Astrocyte of the hippocampus (primary cell): Measurements from ENCODE around the gene EHMT2.
"Not testable (repeated sequence)": the region's sequence is repeated elsewhere in the genome, so short reads cannot be mapped to it uniquely, and the experiment has no call there.

Source experiments
- DNase-seq: peaks from one replicate; pipeline ENCODE4 v3.0.0; 2011; ENCODE audit warnings: low read depth, low spot score

Gene EHMT2

GRCh38 chr6:31915351-31915750 lies 17.9 kb upstream of the EHMT2 start:
- DNase-seq, result no peak

GRCh38 chr6:31911826-31912585 lies 14.5 kb upstream of the EHMT2 start:
- DNase-seq, result no peak

GRCh38 chr6:31909298-31909697 lies 11.8 kb upstream of the EHMT2 start:
- DNase-seq, result not testable (repeated sequence)

- DNase-seq, result no peak
Measured at GRCh38 chr6:31908791-31909190, 11.3 kb upstream of the EHMT2 start.

- not testable (repeated sequence) for DNase-seq
Measured at GRCh38 chr6:31908255-31908654, 10.8 kb upstream of the EHMT2 start.

GRCh38 chr6:31907158-31907813 lies 9.8 kb upstream of the EHMT2 start:
- peak; percentile 55 for DNase-seq

GRCh38 chr6:31906727-31907126 lies 9.2 kb upstream of the EHMT2 start:
- not testable (repeated sequence) for DNase-seq

GRCh38 chr6:31906122-31906521 lies 8.6 kb upstream of the EHMT2 start:
- no peak for DNase-seq

GRCh38 chr6:31905041-31905440 lies 7.5 kb upstream of the EHMT2 start:
- DNase-seq, result no peak

- DNase-seq, result no peak
Measured at GRCh38 chr6:31903957-31904356, 6.5 kb upstream of the EHMT2 start.

- peak; percentile 98 for DNase-seq
Measured at GRCh38 chr6:31901953-31902643, 4.6 kb upstream of the EHMT2 start, which contains the start of gene ZBTB12. ZBTB12 (minus strand) TSS chr6:31902086; CDS start chr6:31901305, 781 bp downstream.

GRCh38 chr6:31901415-31901952 lies 4.0 kb upstream of the EHMT2 start:
- DNase-seq, result peak; percentile 59

- DNase-seq, result peak; percentile 11
Measured at GRCh38 chr6:31900917-31901414, 3.5 kb upstream of the EHMT2 start.

- no peak for DNase-seq
Measured at GRCh38 chr6:31899882-31900722, 2.6 kb upstream of the EHMT2 start.

GRCh38 chr6:31899215-31899614 lies 1.7 kb upstream of the EHMT2 start:
- no peak for DNase-seq

GRCh38 chr6:31898383-31899011 lies 999 bp upstream of the EHMT2 start:
- peak; percentile 54 for DNase-seq

GRCh38 chr6:31896856-31897611 lies 464 bp downstream of the EHMT2 start:
- no peak for DNase-seq

- no peak for DNase-seq
Measured at GRCh38 chr6:31896493-31896855, 1.0 kb downstream of the EHMT2 start.

- no peak for DNase-seq
Measured at GRCh38 chr6:31892821-31893220, 4.7 kb downstream of the EHMT2 start.
